OCI-LY3 (cell line): ENCODE results near the gene NLN.

Experiments used
- H2AFZ ChIP-seq: fragments of 200-600, 300-600 bp; shearing (Covaris generic); 2 replicates; pipeline ENCODE4 v1.6.0; 2014; ENCODE audit warnings: antibody characterized with exemption, low read depth, low read length
- H3K27ac ChIP-seq: fragments of 200-600, 300-600 bp; sonication (generic); 2 replicates; pipeline ENCODE4 v1.5.1; 2014; ENCODE audit warnings: mild to moderate bottlenecking, low read length, moderate library complexity, mixed read lengths
- H3K27me3 ChIP-seq: fragments of 200-600, 300-600 bp; sonication (generic); 2 replicates; pipeline ENCODE4 v1.6.1; 2014; ENCODE audit warnings: low read depth, low read length, mixed read lengths
- H3K36me3 ChIP-seq: fragments of 200-600, 300-600 bp; sonication (generic); replicated peaks from 2 replicates; pipeline ENCODE3; 2014; ENCODE audit warnings: low read depth, low read length, mixed read lengths
- H3K4me1 ChIP-seq: fragments of 300-600, 200-600 bp; sonication (generic); 2 replicates; pipeline ENCODE4 v1.6.1; 2014; ENCODE audit warnings: low read length, mixed read lengths
- H3K4me2 ChIP-seq: fragments of 200-600, 300-600 bp; sonication (generic); 2 replicates; pipeline ENCODE4 v1.6.1; 2014; ENCODE audit warnings: low read length, mixed read lengths
- H3K4me3 ChIP-seq: fragments of 300-600, 200-600 bp; sonication (generic); 2 replicates; pipeline ENCODE4 v1.5.1; 2014; ENCODE audit warnings: antibody characterized with exemption, mild to moderate bottlenecking, low read length, moderate library complexity
- H3K79me2 ChIP-seq: fragments of 300-600, 200-600 bp; shearing (Covaris generic); 2 replicates; pipeline ENCODE4 v1.6.1; 2014; ENCODE audit warnings: mild to moderate bottlenecking, low read length, mixed read lengths
- H3K9ac ChIP-seq: fragments of 300-600, 200-600 bp; shearing (Covaris generic); 2 replicates; pipeline ENCODE4 v1.6.0; 2014; ENCODE audit warnings: mild to moderate bottlenecking, low read length, moderate library complexity
- H3K9me3 ChIP-seq: fragments of 200-600, 300-600 bp; shearing (Covaris generic); 2 replicates; pipeline ENCODE4 v1.6.1; 2014; ENCODE audit warnings: low read length, mixed read lengths; ENCODE audit not compliant: insufficient read depth
- H4K20me1 ChIP-seq: fragments of 200-600, 300-600 bp; sonication (generic); 2 replicates; pipeline ENCODE4 v1.6.1; 2016; ENCODE audit warnings: low read length, mixed read lengths; ENCODE audit not compliant: insufficient read depth
- EZH2phosphoT487 ChIP-seq: fragments of 200-600 bp; shearing (Covaris generic); IDR thresholded peaks from 2 replicates; pipeline ENCODE4 v1.6.1; 2018; ENCODE audit warnings: antibody characterized with exemption, mixed run types, low read depth
- TF ChIP-seq, protein P1 (sequence below): fragments of 200-600, 300-600 bp; sonication (generic); IDR thresholded peaks from 2 replicates; pipeline ENCODE4 v1.5.1; 2014; ENCODE audit warnings: antibody characterized with exemption, low read length, low read depth

The NLN gene

DNA sequence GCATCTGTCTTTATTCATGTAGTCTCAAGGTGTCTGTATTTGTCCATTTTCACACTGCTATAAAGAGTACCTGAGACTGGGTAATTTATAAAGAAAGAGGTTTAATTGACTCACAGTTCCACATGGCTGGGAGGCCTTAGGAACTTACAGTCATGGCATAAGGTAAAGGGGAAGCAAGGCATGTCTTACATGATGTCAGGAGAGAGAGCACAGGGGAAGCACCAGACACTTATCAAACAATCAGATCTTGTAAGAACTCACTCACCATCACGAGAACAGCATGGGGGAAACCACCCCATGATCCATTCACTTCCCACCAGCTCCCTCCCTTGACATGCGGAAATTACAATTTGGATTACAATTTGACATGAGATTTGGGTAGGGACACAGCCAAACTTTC, 44.2 kb downstream of the NLN start:
- no peak overlapping the region for H3K4me2 ChIP-seq
- H4K20me1 ChIP-seq: no peaks in the 10 kb centered on the region
- H2AFZ ChIP-seq: no peak overlapping the region

DNA sequence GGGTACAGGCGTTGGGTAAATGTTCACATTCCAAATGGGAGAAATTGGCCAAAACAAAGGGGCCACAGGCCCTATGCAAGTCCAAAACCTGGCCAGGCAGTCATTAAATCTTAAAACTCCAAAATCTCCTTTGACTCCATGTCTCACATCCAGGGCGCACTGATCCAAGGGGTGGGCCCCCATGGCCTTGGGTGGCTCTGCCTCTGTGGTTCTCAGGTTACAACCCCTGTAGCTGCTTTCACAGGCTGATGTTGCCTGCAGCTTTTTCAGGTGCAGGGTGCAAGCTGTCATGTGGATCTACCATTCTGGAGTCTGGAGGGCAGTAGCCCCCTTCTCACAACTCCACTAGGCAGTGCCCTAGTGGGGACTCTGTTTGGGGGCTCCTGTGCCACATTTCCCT, 44.8 kb downstream of the NLN start:
- Histone ChIP-seq H3K9me3 (no peaks in the 10 kb centered on the region), H4K20me1 (no peaks in the 10 kb centered on the region), H3K4me1 (0 out of 2 replicates have a peak, but pooled peaks cover 3% of the 10 kb centered on the region), H3K27me3 (no peaks in the 10 kb centered on the region), H2AFZ (no peak overlapping the region), H3K79me2 (no peaks in the 10 kb centered on the region), H3K36me3 (no peaks in the 10 kb centered on the region), H3K4me2 (no peak overlapping the region), H3K27ac (no peak overlapping the region), H3K4me3 (no peak overlapping the region), H3K9ac (no peak overlapping the region)
- TF ChIP-seq EZH2phosphoT487: no peak
- TF ChIP-seq, protein P1, sequence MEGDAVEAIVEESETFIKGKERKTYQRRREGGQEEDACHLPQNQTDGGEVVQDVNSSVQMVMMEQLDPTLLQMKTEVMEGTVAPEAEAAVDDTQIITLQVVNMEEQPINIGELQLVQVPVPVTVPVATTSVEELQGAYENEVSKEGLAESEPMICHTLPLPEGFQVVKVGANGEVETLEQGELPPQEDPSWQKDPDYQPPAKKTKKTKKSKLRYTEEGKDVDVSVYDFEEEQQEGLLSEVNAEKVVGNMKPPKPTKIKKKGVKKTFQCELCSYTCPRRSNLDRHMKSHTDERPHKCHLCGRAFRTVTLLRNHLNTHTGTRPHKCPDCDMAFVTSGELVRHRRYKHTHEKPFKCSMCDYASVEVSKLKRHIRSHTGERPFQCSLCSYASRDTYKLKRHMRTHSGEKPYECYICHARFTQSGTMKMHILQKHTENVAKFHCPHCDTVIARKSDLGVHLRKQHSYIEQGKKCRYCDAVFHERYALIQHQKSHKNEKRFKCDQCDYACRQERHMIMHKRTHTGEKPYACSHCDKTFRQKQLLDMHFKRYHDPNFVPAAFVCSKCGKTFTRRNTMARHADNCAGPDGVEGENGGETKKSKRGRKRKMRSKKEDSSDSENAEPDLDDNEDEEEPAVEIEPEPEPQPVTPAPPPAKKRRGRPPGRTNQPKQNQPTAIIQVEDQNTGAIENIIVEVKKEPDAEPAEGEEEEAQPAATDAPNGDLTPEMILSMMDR: no peak

More for the DNA sequence above, 44.2 kb downstream of the NLN start:
- Histone ChIP-seq H3K4me1 (0 out of 2 replicates have a peak, but pooled peaks cover 3% of the 10 kb centered on the region), H3K9me3 (no peaks in the 10 kb centered on the region), H3K27me3 (no peaks in the 10 kb centered on the region), H3K79me2 (no peaks in the 10 kb centered on the region), H3K9ac (no peak overlapping the region), H3K36me3 (no peaks in the 10 kb centered on the region), H3K27ac (no peak overlapping the region), H3K4me3 (no peak overlapping the region)
- TF ChIP-seq, protein P1: no peak
- TF ChIP-seq EZH2phosphoT487: no peak

DNA sequence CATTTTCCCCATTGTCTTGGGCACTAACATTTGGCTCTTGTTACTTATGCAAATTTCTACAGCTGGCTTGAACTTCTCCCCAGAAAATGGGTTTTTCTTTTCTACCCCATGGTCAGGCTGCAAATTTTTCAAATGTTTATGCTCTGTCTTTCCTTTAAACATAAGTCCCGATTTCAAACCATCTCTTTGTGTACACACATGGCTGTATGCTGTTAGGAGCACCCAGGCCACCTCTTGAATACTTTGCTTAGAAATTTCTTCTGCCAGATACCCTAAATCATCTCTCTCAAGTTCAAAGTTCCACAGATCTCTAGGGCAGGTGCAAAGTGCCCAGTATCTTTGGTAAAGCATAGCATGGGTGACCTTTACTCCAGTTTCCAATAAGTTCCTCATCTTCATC, 45.6 kb downstream of the NLN start:
- 0 out of 2 replicates have a peak, but pooled peaks cover 3% of the 10 kb centered on the region for H3K4me1 ChIP-seq
- no peaks in the 10 kb centered on the region for H3K27me3 ChIP-seq
- H3K36me3 ChIP-seq: no peaks in the 10 kb centered on the region
- no peaks in the 10 kb centered on the region for H4K20me1 ChIP-seq
- no peak overlapping the region for H3K9ac ChIP-seq
- no peaks in the 10 kb centered on the region for H3K79me2 ChIP-seq
- no peak overlapping the region for H3K27ac ChIP-seq
- H3K4me3 ChIP-seq: no peak overlapping the region
- no peak for TF ChIP-seq EZH2phosphoT487
- TF ChIP-seq, protein P1: no peak
- no peak overlapping the region for H3K4me2 ChIP-seq
- H3K9me3 ChIP-seq: no peaks in the 10 kb centered on the region
- no peak overlapping the region for H2AFZ ChIP-seq

DNA sequence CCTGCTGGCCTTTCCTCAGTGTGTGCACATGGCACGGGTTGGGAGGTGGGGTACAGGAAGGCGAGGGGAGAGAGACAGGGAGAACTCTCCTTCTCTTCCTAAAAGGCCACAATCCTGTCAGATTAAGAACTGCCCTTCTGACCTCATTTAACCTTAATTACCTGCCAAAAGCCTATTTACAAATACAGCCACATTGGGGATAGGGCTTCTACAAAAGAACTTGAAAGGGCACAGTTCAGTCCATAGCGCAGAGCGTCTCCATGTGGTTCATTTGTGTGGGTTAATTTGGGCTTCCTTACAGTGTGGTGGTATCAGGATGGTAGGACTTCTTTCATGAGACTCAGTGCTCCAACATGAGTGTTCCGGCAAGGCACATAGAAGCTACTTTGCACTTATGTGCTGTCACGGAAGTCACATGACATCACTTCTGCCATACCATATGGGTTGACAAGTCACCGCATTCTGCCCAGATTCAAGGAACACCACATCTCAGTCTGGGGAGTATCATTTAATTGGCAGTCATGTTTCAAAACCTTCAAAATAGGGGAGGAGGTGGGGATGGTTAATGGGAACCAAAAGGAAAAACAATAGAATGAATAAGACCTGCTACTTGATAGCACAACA, 46.8 kb downstream of the NLN start:
- H3K4me1 ChIP-seq: peaks cover 4% of the 10 kb centered on the region; the same call in 1 of the 2 replicates
- no peaks in the 10 kb centered on the region for H3K27me3 ChIP-seq
- H3K79me2 ChIP-seq: no peaks in the 10 kb centered on the region
- H2AFZ ChIP-seq: no peak overlapping the region
- no peak overlapping the region for H3K4me2 ChIP-seq
- H3K9me3 ChIP-seq: no peaks in the 10 kb centered on the region
- no peaks in the 10 kb centered on the region for H4K20me1 ChIP-seq
- no peak overlapping the region for H3K4me3 ChIP-seq
- no peak overlapping the region for H3K9ac ChIP-seq
- H3K36me3 ChIP-seq: no peaks in the 10 kb centered on the region
- TF ChIP-seq, protein P1: no peak
- TF ChIP-seq EZH2phosphoT487: no peak
- H3K27ac ChIP-seq: no peak overlapping the region
